Natural killer cell (primary cell): ENCODE measurements around the gene CC2D1A. TPM values are rescaled to one million over a fixed set of nuclear protein-coding genes. Genes with fewer than 3 reads are reported as not detected.
"Not testable (repeated sequence)": the region's sequence is repeated elsewhere in the genome, so short reads cannot be mapped to it uniquely, and the experiment has no call there.

Experiments used
- ATAC-seq, 3 donors: fragments of 150-1000 bp in 2 of 3; fragments of 200-7000 bp in 1 of 3; cut with Tn5 transposase; 1 replicate in 1 of 3; 2 replicates in 2 of 3; pipeline ENCODE4 v1.10.0; 2021; ENCODE audit warnings: mild to moderate bottlenecking in 2 of 3, moderate library complexity in 2 of 3
- DNase-seq, 2 donors: peaks; one replicate each; pipeline versions ENCODE4 v3.0.0 to v3.0.0-alpha.2; 2013 to 2021; ENCODE audit warnings: mixed read lengths in 1 of 2
- H3K27ac ChIP-seq: one replicate; pipeline ENCODE4 v1.5.1; 2013; ENCODE audit warnings: mild to moderate bottlenecking, low read length
- H3K27me3 ChIP-seq: one replicate; pipeline ENCODE4 v1.6.1; 2013; ENCODE audit warnings: low read length; ENCODE audit not compliant: control insufficient read depth, insufficient read depth
- H3K36me3 ChIP-seq: one replicate; pipeline ENCODE4 v1.6.1; 2013; ENCODE audit warnings: low read length; ENCODE audit not compliant: control insufficient read depth, insufficient read depth
- H3K4me1 ChIP-seq: one replicate; pipeline ENCODE4 v1.6.1; 2013; ENCODE audit warnings: low read length; ENCODE audit not compliant: control insufficient read depth, insufficient read depth
- H3K4me3 ChIP-seq: one replicate; pipeline ENCODE4 v1.5.1; 2013; ENCODE audit warnings: low read length
- H3K9me3 ChIP-seq: one replicate; pipeline ENCODE4 v1.6.1; 2013; ENCODE audit warnings: low read length; ENCODE audit not compliant: control insufficient read depth, insufficient read depth
- H3K27ac Mint-ChIP-seq, 2 donors: one replicate each; pipeline ENCODE4 v1.8.0; 2022; ENCODE audit warnings: mild to moderate bottlenecking in 2 of 2, mixed read lengths in 2 of 2, moderate library complexity in 1 of 2
- H3K27me3 Mint-ChIP-seq, 2 donors: one replicate each; pipeline ENCODE4 v1.8.0; 2022; ENCODE audit warnings: low read depth in 2 of 2, mixed read lengths in 2 of 2
- H3K36me3 Mint-ChIP-seq: one replicate; pipeline ENCODE4 v1.8.0; 2022; ENCODE audit warnings: mixed read lengths
- H3K4me1 Mint-ChIP-seq, 2 donors: one replicate each; pipeline ENCODE4 v1.8.0; 2022; ENCODE audit warnings: mixed read lengths in 2 of 2
- H3K4me3 Mint-ChIP-seq: one replicate; pipeline ENCODE4 v1.8.0; 2022; ENCODE audit warnings: mild to moderate bottlenecking, moderate library complexity, mixed read lengths
- H3K9me3 Mint-ChIP-seq, 2 donors: one replicate each; pipeline ENCODE4 v1.8.0; 2022; ENCODE audit warnings: mixed read lengths in 2 of 2
- CTCF ChIP-seq: fragments of 200-600 bp; IDR thresholded peaks from one replicate; pipeline ENCODE4 v1.8.0; 2022; ENCODE audit warnings: antibody characterized with exemption
- WGBS: methylation state at CpG from one replicate; pipeline ENCODE4 v1.1.7; 2013; ENCODE audit warnings: missing lambda C conversion rate; ENCODE audit not compliant: insufficient coverage; 5-methylcytosine and 5-hydroxymethylcytosine counted together
- intact Hi-C: fragments of 100-400 bp; cut with micrococcal nuclease; formaldehyde crosslinking; loops from one replicate; pipeline ENCODE4 v1.14.2; 2022
- total RNA-seq, 4 donors: library from RNA; stranded (reverse); fragments of 120-200 nt in 1 of 4; gene quantifications; one replicate each; pipeline versions ENCODE4 v1.2.3 to v1.2.4, GENCODE V29; 2013 to 2022

Gene CC2D1A
- total RNA-seq, 3 donors from 2014 or later (not counting 1 experiment from before 2014, with no cell fraction given), result 42.8 to 49.3 (median 48.4) TPM

- ATAC-seq, result no peak
- peaks cover 44% of the 10 kb centered on the region for H3K36me3 ChIP-seq
- DNase-seq, result no peak
Measured at GRCh38 chr19:13965926-13966683, 60.1 kb downstream of the CC2D1A start.

GRCh38 chr19:13966684-13967128 lies 60.7 kb downstream of the CC2D1A start:
- H3K4me1 ChIP-seq, result no peaks in the 10 kb centered on the region
- H3K27ac ChIP-seq, result no peak overlapping the region
- H3K4me1 Mint-ChIP-seq, result no peaks in the 10 kb centered on the region
- no peak overlapping the region for H3K4me3 Mint-ChIP-seq
- intact Hi-C loops, result no loop called here
- H3K36me3 Mint-ChIP-seq, result no peaks in the 10 kb centered on the region
- WGBS, result 97% methylated on average over 14 of the region's 14 CpGs
- no peak for DNase-seq
- no peaks in the 10 kb centered on the region for H3K27me3 Mint-ChIP-seq
- no peak overlapping the region for H3K27ac Mint-ChIP-seq
- no peaks in the 10 kb centered on the region for H3K27me3 ChIP-seq
- no peak for ATAC-seq
- no peaks in the 10 kb centered on the region for H3K9me3 ChIP-seq
- peaks cover 42% of the 10 kb centered on the region for H3K36me3 ChIP-seq
- TF ChIP-seq CTCF, result no peak
- no peaks in the 10 kb centered on the region for H3K9me3 Mint-ChIP-seq
- no peak overlapping the region for H3K4me3 ChIP-seq

More at GRCh38 chr19:13965926-13966683, 60.1 kb downstream of the CC2D1A start:
- H3K4me1 ChIP-seq, result no peaks in the 10 kb centered on the region
- no peaks in the 10 kb centered on the region for H3K27me3 ChIP-seq
- intact Hi-C loops, result no loop called here
- Mint-ChIP-seq H3K36me3 (no peaks in the 10 kb centered on the region), H3K27ac (no peak overlapping the region), H3K27me3 (no peaks in the 10 kb centered on the region), H3K9me3 (no peaks in the 10 kb centered on the region), H3K4me3 (no peak overlapping the region), H3K4me1 (no peaks in the 10 kb centered on the region)
- no peak overlapping the region for H3K4me3 ChIP-seq
- no peaks in the 10 kb centered on the region for H3K9me3 ChIP-seq
- 96% methylated on average over 20 of the region's 20 CpGs for WGBS
- no peak overlapping the region for H3K27ac ChIP-seq
- no peak for TF ChIP-seq CTCF

GRCh38 chr19:13967206-13967605 lies 61.2 kb downstream of the CC2D1A start:
- not testable (repeated sequence) for H3K9me3 ChIP-seq, H3K4me1 Mint-ChIP-seq

GRCh38 chr19:13968383-13968935 lies 62.5 kb downstream of the CC2D1A start:
- H3K36me3 Mint-ChIP-seq, result no peaks in the 10 kb centered on the region
- ATAC-seq (no peak), DNase-seq (no peak)
- Histone ChIP-seq H3K4me3 (no peak overlapping the region), H3K4me1 (no peaks in the 10 kb centered on the region), H3K27me3 (no peaks in the 10 kb centered on the region), H3K9me3 (no peaks in the 10 kb centered on the region), H3K27ac (no peak overlapping the region), H3K36me3 (peaks cover 49% of the 10 kb centered on the region)
- intact Hi-C loops, result no loop called here
- no peaks in the 10 kb centered on the region for H3K4me1 Mint-ChIP-seq
- H3K27ac Mint-ChIP-seq, result no peak overlapping the region
- no peaks in the 10 kb centered on the region for H3K9me3 Mint-ChIP-seq
- no peak overlapping the region for H3K4me3 Mint-ChIP-seq
- no peaks in the 10 kb centered on the region for H3K27me3 Mint-ChIP-seq
- WGBS, result 96% methylated on average over 22 of the region's 22 CpGs
- no peak for TF ChIP-seq CTCF

More at GRCh38 chr19:13967206-13967605, 61.2 kb downstream of the CC2D1A start:
- H3K27ac Mint-ChIP-seq, H3K27me3 ChIP-seq, H3K9me3 Mint-ChIP-seq, ATAC-seq, H3K4me3 ChIP-seq, H3K27me3 Mint-ChIP-seq, DNase-seq, H3K4me3 Mint-ChIP-seq, H3K4me1 ChIP-seq, intact Hi-C loops, H3K36me3 Mint-ChIP-seq, H3K27ac ChIP-seq: not testable (repeated sequence)
- H3K36me3 ChIP-seq, result peaks cover 42% of the 10 kb centered on the region
- 97% methylated on average over 8 of the region's 8 CpGs for WGBS
